G401.6 (cell line): ENCODE data around the gene GGCX.
"Not testable (repeated sequence)": the region's sequence is repeated elsewhere in the genome, so short reads cannot be mapped to it uniquely, and the experiment has no call there.

Experiments
- FAIRE-seq: peaks from 2 replicates; lab custom pipeline; 2012; peaks lifted over from hg19 to GRCh38; lab: Jason Lieb, UNC

Gene GGCX

GRCh38 chr2:85594715-85595300, 33.5 kb upstream of the GGCX start:
- FAIRE-seq = no peak

GRCh38 chr2:85593023-85593422, 31.7 kb upstream of the GGCX start:
- FAIRE-seq = no peak

GRCh38 chr2:85592299-85592698, 31.0 kb upstream of the GGCX start:
- FAIRE-seq = not testable (repeated sequence)

GRCh38 chr2:85591563-85591962, 30.3 kb upstream of the GGCX start:
- FAIRE-seq = no peak

- FAIRE-seq = no peak
Measured at GRCh38 chr2:85590950-85591349, 29.7 kb upstream of the GGCX start.

- FAIRE-seq = no peak
Measured at GRCh38 chr2:85589982-85590791, 28.9 kb upstream of the GGCX start.

- FAIRE-seq = no peak
Measured at GRCh38 chr2:85589181-85589580, 27.9 kb upstream of the GGCX start.

GRCh38 chr2:85588645-85589044, 27.4 kb upstream of the GGCX start:
- no peak for FAIRE-seq

GRCh38 chr2:85588236-85588635, 26.9 kb upstream of the GGCX start:
- no peak for FAIRE-seq

- no peak for FAIRE-seq
Measured at GRCh38 chr2:85585781-85586105, 24.4 kb upstream of the GGCX start.

GRCh38 chr2:85584857-85585780, 23.8 kb upstream of the GGCX start:
- no peak for FAIRE-seq

- FAIRE-seq = no peak
Measured at GRCh38 chr2:85584354-85584856, 23.1 kb upstream of the GGCX start, which contains the start of gene VAMP5. Gene VAMP5, plus strand, starts transcription at chr2:85584431. Its CDS starts 60 bp downstream, at chr2:85584491.

GRCh38 chr2:85583667-85584353, 22.5 kb upstream of the GGCX start:
- no peak for FAIRE-seq

GRCh38 chr2:85582492-85582891, 21.2 kb upstream of the GGCX start:
- no peak for FAIRE-seq

- FAIRE-seq = no peak
Measured at GRCh38 chr2:85580206-85580605, 18.9 kb upstream of the GGCX start.

- no peak for FAIRE-seq
Measured at GRCh38 chr2:85579266-85579935, 18.1 kb upstream of the GGCX start.

GRCh38 chr2:85578243-85579180, 17.2 kb upstream of the GGCX start:
- no peak for FAIRE-seq

- FAIRE-seq = no peak
Measured at GRCh38 chr2:85577386-85578242, 16.3 kb upstream of the GGCX start, which contains the start of gene VAMP8. Gene VAMP8, plus strand, starts transcription at chr2:85577586. Its CDS starts 61 bp downstream, at chr2:85577647.

GRCh38 chr2:85577063-85577385, 15.7 kb upstream of the GGCX start:
- no peak for FAIRE-seq
